ENCODE measurements around the gene SLC7A11.

SLC7A11 gene

DNA sequence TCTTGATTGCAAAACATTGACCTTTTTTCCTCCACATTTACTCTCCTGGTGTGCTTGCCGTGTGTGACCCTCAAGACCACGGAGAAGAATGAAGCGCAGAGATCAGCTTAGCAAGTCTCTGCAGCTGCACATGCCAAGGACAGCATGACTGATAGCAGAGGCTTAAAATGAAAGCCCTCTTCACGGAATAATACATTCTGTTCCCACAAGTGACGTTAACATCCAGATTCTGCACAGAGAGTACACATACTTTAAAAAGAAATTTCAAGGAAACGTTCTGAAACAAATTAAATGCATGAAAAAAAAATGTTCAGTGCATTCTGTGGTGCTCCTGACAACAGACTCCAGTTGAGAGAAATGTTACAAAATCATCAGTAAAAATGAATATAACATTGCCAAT is 60.9 kb downstream of the SLC7A11 start:
- Histone ChIP-seq H3K27me3 (ENCODE audit: insufficient read depth, poor library complexity, severe bottlenecking) (no peaks in the 10 kb centered on the region), H3K27ac (ENCODE audit: poor library complexity, severe bottlenecking) (no peak overlapping the region), H3K4me3 (ENCODE audit: severe bottlenecking) (no peak overlapping the region), H3K36me3 (ENCODE audit: low read depth) (peaks cover 73% of the 10 kb centered on the region), H3K9me3 (ENCODE audit: severe bottlenecking) (no peaks in the 10 kb centered on the region), H3K4me1 (ENCODE audit: insufficient read depth, poor library complexity, severe bottlenecking) (peaks cover 7% of the 10 kb centered on the region)
- TF ChIP-seq, protein P1, sequence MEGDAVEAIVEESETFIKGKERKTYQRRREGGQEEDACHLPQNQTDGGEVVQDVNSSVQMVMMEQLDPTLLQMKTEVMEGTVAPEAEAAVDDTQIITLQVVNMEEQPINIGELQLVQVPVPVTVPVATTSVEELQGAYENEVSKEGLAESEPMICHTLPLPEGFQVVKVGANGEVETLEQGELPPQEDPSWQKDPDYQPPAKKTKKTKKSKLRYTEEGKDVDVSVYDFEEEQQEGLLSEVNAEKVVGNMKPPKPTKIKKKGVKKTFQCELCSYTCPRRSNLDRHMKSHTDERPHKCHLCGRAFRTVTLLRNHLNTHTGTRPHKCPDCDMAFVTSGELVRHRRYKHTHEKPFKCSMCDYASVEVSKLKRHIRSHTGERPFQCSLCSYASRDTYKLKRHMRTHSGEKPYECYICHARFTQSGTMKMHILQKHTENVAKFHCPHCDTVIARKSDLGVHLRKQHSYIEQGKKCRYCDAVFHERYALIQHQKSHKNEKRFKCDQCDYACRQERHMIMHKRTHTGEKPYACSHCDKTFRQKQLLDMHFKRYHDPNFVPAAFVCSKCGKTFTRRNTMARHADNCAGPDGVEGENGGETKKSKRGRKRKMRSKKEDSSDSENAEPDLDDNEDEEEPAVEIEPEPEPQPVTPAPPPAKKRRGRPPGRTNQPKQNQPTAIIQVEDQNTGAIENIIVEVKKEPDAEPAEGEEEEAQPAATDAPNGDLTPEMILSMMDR (IDR thresholded peaks at IDR 0.05; ENCODE audit: poor library complexity, severe bottlenecking), result no peak
- DNase-seq (ENCODE audit: low spot score) (no peak), ATAC-seq (ENCODE audit: low read depth) (no peak)

DNA sequence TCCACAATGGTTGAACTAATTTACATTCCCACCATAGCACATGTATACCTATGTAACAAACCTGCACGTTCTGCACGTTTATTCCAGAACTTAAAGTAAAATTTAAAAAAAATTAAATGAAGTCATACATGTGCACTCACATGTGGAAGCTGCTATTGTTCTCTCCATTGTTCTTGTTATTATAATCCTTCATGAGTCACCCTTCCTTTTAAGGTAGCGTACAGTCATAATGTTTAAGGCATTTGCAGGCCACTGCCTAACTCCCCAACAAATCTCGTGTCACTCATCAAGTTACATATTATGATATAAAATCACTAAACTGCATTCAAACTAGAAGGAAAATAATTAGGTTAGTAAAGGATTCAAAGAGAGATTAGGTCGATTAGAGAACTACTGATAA is 63.6 kb downstream of the SLC7A11 start:
- H3K27ac ChIP-seq (ENCODE audit: poor library complexity, severe bottlenecking), result no peak overlapping the region
- peaks cover 100% of the 10 kb centered on the region for H3K36me3 ChIP-seq (ENCODE audit: low read depth)
- H3K27me3 ChIP-seq (ENCODE audit: insufficient read depth, poor library complexity, severe bottlenecking), result no peaks in the 10 kb centered on the region
- peak; percentile 64; the same call in 1 of the 3 replicates for ATAC-seq (ENCODE audit: low read depth)
- no peak overlapping the region for H3K4me3 ChIP-seq (ENCODE audit: severe bottlenecking)
- no peaks in the 10 kb centered on the region for H3K9me3 ChIP-seq (ENCODE audit: severe bottlenecking)
- DNase-seq (ENCODE audit: low spot score), result no peak
- H3K4me1 ChIP-seq (ENCODE audit: insufficient read depth, poor library complexity, severe bottlenecking), result peaks cover 7% of the 10 kb centered on the region
- TF ChIP-seq, protein P1 (IDR thresholded peaks at IDR 0.05; ENCODE audit: poor library complexity, severe bottlenecking), result no peak

DNA sequence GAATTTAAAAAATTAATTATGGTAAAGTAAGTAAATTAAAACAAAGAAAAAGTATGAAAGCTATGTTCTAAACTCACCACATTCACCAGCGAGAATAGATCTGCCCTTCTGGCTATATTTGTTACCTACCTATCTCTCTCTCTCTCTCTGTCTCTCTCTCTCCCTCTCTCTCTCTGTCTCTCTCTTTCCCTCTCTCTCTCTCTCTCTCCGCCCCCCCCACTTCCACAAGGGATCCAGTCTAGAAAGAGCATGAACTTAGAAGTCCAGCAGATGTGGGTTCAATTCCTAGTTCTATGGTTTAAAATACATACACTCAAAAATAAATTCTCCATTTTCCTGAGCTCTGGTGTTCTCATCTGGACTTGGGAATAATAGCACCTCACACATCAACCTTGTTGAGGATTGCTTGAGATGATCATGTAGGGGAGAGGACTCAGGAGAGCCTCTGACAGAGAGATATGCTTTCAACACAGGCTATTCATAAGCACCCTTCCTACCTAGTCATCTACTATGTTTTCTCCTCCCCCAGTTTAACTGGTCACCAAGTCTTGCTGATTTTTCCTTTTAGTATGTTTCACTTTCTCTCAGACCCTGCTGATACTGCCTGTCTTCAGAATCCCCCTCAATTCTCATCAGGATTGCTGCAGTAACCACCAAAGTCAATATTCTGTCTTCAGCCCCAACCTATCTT is 64.7 kb downstream of the SLC7A11 start:
- TF ChIP-seq, protein P1 (IDR thresholded peaks at IDR 0.05; ENCODE audit: poor library complexity, severe bottlenecking), result no peak
- Histone ChIP-seq H3K27me3 (ENCODE audit: insufficient read depth, poor library complexity, severe bottlenecking) (no peaks in the 10 kb centered on the region), H3K36me3 (ENCODE audit: low read depth) (peaks cover 99% of the 10 kb centered on the region), H3K27ac (ENCODE audit: poor library complexity, severe bottlenecking) (no peak overlapping the region), H3K9me3 (ENCODE audit: severe bottlenecking) (no peaks in the 10 kb centered on the region), H3K4me1 (ENCODE audit: insufficient read depth, poor library complexity, severe bottlenecking) (peaks cover 7% of the 10 kb centered on the region), H3K4me3 (ENCODE audit: severe bottlenecking) (no peak overlapping the region)
- ATAC-seq (ENCODE audit: low read depth) (no peak), DNase-seq (ENCODE audit: low spot score) (no peak)

DNA sequence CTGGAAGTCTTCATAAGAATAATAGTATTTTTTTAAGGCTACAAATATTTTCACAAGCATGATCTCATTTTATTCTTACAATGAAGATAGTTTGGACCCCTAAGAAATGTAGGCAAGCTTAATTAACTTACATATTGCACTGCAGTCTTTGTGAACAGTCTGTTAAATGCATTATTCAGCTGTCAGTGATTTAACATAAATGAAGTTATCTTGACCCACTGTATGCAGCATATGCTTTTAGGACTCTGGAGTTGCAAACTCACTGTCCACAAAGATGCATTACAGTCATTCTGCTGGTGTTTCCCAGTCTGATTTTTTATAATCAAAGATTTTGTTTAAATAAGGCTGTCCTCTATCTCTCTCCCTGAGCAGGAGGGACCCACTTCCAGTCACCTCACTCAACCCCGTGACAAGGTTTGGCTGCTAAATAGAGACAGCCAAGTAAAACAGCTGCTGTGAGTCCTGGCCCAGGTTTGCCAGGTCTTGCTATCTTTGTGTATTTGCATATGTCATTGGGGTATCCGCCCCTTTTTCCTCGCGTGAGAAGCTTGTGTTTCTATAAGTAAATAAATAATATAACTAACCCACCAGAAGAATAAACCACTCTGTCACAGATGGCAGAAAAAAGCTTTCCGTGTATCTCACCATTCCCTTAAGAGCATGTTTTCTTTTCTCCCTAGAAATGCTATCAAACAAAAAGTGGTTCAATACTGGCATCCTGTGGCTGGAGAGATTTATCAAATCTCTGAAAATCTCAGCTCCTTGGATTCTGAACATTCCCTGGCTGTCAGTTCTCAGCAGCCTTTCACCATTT is 67.0 kb downstream of the SLC7A11 start:
- Histone ChIP-seq H3K27ac (ENCODE audit: poor library complexity, severe bottlenecking) (no peak overlapping the region), H3K9me3 (ENCODE audit: severe bottlenecking) (no peaks in the 10 kb centered on the region), H3K27me3 (ENCODE audit: insufficient read depth, poor library complexity, severe bottlenecking) (no peaks in the 10 kb centered on the region), H3K4me3 (ENCODE audit: severe bottlenecking) (no peak overlapping the region), H3K36me3 (ENCODE audit: low read depth) (peaks cover 98% of the 10 kb centered on the region), H3K4me1 (ENCODE audit: insufficient read depth, poor library complexity, severe bottlenecking) (peaks cover 7% of the 10 kb centered on the region)
- TF ChIP-seq, protein P1 (IDR thresholded peaks at IDR 0.05; ENCODE audit: poor library complexity, severe bottlenecking), result no peak
- no peak for DNase-seq (ENCODE audit: low spot score)
- no peak for ATAC-seq (ENCODE audit: low read depth)
